ENCODE measurements around the gene OPHN1. TPM values are rescaled to one million over a fixed set of nuclear protein-coding genes. Genes with fewer than 3 reads are reported as not detected.
"Not testable (repeated sequence)": the region's sequence is repeated elsewhere in the genome, so short reads cannot be mapped to it uniquely, and the experiment has no call there.

OPHN1 gene
- total and polyA plus RNA-seq, 8 donors: 0.61 to 3.5 (median 2.2) TPM

DNA sequence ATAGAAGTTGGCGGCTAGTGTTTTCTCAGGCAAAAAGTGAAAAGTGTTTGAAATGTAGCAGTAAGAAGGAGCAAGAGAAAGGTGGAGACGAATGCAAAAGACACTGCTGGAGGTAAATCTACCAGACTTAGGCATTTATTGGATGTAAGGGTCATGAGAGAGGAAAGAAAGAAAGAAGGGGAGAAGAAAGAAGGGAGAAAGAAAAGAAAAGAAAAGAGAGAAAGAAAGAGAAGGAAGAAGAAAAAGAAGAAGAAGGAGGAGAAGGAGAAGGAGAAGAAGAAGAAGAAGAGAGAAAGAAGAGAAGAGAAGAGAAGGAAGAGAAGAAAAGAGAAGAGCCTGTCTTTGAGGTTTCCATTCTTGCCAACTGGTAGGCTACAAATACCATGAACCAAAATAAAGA, 31.2 kb downstream of the OPHN1 start:
- H3K9me3 ChIP-seq: no peaks in the 10 kb centered on the region
- no peaks in the 10 kb centered on the region for H3K27me3 ChIP-seq
- no peak for ATAC-seq
- FAIRE-seq: no peak
- H3K27ac ChIP-seq: no peak overlapping the region
- H3K36me3 ChIP-seq: no peaks in the 10 kb centered on the region
- no peak for DNase-seq
- TF ChIP-seq, protein P1, sequence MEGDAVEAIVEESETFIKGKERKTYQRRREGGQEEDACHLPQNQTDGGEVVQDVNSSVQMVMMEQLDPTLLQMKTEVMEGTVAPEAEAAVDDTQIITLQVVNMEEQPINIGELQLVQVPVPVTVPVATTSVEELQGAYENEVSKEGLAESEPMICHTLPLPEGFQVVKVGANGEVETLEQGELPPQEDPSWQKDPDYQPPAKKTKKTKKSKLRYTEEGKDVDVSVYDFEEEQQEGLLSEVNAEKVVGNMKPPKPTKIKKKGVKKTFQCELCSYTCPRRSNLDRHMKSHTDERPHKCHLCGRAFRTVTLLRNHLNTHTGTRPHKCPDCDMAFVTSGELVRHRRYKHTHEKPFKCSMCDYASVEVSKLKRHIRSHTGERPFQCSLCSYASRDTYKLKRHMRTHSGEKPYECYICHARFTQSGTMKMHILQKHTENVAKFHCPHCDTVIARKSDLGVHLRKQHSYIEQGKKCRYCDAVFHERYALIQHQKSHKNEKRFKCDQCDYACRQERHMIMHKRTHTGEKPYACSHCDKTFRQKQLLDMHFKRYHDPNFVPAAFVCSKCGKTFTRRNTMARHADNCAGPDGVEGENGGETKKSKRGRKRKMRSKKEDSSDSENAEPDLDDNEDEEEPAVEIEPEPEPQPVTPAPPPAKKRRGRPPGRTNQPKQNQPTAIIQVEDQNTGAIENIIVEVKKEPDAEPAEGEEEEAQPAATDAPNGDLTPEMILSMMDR (IDR thresholded peaks at IDR 0.05): no peak
- 73 to 87% methylated on average over 2 of the region's 2 CpGs for WGBS, 2 donors
- intact Hi-C loops (cut with DNase I): no loop called here
- H3K4me1 ChIP-seq: no peaks in the 10 kb centered on the region
- H3K4me3 ChIP-seq: no peak overlapping the region

DNA sequence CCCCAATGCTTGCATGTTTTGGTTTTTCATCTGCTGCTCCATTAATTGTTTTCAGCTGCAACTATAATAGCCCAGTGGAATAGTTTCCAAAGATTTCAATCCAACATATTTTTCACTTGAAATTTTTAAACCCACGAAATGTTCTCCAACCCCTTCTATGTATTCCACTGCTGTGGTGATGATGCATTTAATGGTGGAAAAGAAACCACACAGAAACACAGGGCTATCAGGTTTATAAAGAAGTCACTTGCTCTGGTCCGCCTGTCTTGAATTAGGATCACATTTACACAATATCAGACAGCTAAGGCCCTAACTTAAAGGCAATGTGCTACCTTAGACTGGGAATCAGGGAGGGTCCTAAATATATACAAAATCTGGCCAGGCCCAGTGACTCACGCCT, 35.0 kb downstream of the OPHN1 start:
- intact Hi-C loops (cut with DNase I): no loop called here
- H3K4me3 ChIP-seq: no peak overlapping the region
- peaks cover 0 to 3% (median 0%) of the 10 kb centered on the region in 4 donors for H3K27me3 ChIP-seq
- H3K9me3 ChIP-seq: no peaks in the 10 kb centered on the region
- no peak overlapping the region for H3K27ac ChIP-seq
- DNase-seq: no peak
- FAIRE-seq: no peak
- no peaks in the 10 kb centered on the region for H3K4me1 ChIP-seq
- no peaks in the 10 kb centered on the region for H3K36me3 ChIP-seq
- no peak for ATAC-seq
- WGBS, 2 donors: 55 to 87% methylated on average over 3 of the region's 3 CpGs
- TF ChIP-seq, protein P1 (IDR thresholded peaks at IDR 0.05): no peak

DNA sequence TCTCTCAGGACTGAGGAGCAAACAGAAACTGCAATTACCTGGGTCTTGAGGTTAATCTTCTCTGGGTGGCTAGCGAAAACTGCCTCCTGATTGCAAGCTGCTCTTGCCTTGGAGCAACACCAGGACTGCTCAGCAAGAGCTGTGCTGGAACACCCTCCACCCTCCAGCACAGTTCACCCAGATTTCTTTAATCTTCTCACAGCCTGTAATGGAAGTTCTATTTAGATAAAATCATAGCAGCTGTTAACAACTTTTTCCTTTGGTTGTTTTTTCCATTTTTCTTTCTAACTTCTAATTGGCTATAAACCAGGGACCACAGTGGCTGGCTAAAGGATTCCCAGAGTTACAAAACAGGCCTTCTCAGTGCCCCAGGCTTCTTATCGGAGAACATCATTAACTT, 36.3 kb downstream of the OPHN1 start:
- no peak overlapping the region for H3K4me3 ChIP-seq
- DNase-seq: no peak
- TF ChIP-seq, protein P1 (IDR thresholded peaks at IDR 0.05): no peak
- intact Hi-C loops (cut with DNase I): no loop called here
- H3K27me3 ChIP-seq: peaks cover 0 to 3% (median 0%) of the 10 kb centered on the region in 4 donors
- H3K4me1 ChIP-seq: no peaks in the 10 kb centered on the region
- H3K36me3 ChIP-seq: no peaks in the 10 kb centered on the region
- 83 to 90% methylated on average over 2 of the region's 2 CpGs for WGBS, 2 donors
- H3K9me3 ChIP-seq: no peaks in the 10 kb centered on the region
- ATAC-seq: no peak
- FAIRE-seq: no peak
- H3K27ac ChIP-seq: no peak overlapping the region

DNA sequence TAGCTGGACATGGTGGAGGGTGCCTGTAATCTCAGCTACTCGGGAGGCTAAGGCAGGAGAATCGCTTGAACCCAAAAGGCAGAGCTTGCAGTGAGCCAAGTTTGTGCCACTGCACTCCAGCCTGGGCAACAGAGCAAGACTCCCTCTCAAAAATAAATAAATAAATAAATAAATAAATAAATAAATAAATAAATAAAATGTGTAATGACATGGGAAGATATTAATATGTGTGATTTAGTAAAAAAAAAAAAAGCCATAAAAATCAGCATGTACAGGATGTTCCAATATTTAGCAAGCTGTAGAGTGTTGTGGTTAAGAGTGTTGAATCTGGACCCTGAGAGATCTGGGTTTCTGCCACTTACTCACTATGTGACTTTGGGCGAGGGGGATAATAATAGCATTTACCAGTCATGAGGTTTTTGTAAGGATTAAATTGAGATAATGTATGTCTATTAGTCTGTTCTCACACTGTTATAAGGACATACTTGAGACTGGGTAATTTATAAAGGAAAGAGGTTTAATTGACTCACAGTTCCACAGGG, 43.8 kb downstream of the OPHN1 start:
- WGBS, 2 donors: 81 to 97% methylated on average over 3 of the region's 3 CpGs
- ATAC-seq; H3K27me3 ChIP-seq; H3K4me1 ChIP-seq; H3K4me3 ChIP-seq; H3K9me3 ChIP-seq; intact Hi-C loops (cut with DNase I); H3K27ac ChIP-seq; DNase-seq; FAIRE-seq; H3K36me3 ChIP-seq: not testable (repeated sequence)

DNA sequence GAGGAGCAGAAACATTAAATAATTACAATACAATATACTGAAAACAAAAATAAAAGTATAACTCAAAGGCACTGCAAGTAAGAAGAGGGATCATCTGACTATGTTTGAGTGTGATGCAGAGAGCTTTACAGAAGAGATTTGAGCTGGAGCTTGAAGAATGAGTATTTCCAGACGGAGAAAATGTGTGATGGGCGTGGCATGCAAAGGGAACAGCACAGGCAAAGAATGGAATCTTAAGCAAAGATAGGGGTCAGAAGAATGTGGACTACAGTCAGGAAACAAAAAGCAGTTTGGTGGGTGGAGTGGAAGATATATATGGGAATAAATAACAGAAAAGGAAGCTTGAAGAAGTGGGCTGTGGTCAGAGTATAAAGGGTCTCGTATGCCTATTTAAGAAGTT, 45.5 kb downstream of the OPHN1 start:
- H3K27me3 ChIP-seq: no peaks in the 10 kb centered on the region

More for the DNA sequence above, 45.5 kb downstream of the OPHN1 start:
- Histone ChIP-seq H3K27ac (no peak overlapping the region), H3K4me1 (no peaks in the 10 kb centered on the region), H3K36me3 (no peaks in the 10 kb centered on the region), H3K9me3 (no peaks in the 10 kb centered on the region), H3K4me3 (no peak overlapping the region)
- 74 to 88% methylated on average over 3 of the region's 3 CpGs for WGBS, 2 donors
- TF ChIP-seq, protein P1 (IDR thresholded peaks at IDR 0.05): no peak
- intact Hi-C loops (cut with DNase I): no loop called here
- ATAC-seq (no peak), DNase-seq (no peak), FAIRE-seq (no peak)
